Stimulated activated CD4-positive, alpha-beta T cell treated with anti-CD3 and anti-CD28 coated beads, Interleukin-1b, Interleukin-23, amount 100 ng/mL, for 24 hours (primary cell): Measurements from ENCODE around the gene LINC01488.

Experiments
- DNase-seq, 4 experiments: peaks; one replicate each; pipeline ENCODE4 v3.0.0-alpha.2; 2020; ENCODE audit warnings: low read depth in 4 of 4, low spot score in 1 of 4

The LINC01488 gene

DNA sequence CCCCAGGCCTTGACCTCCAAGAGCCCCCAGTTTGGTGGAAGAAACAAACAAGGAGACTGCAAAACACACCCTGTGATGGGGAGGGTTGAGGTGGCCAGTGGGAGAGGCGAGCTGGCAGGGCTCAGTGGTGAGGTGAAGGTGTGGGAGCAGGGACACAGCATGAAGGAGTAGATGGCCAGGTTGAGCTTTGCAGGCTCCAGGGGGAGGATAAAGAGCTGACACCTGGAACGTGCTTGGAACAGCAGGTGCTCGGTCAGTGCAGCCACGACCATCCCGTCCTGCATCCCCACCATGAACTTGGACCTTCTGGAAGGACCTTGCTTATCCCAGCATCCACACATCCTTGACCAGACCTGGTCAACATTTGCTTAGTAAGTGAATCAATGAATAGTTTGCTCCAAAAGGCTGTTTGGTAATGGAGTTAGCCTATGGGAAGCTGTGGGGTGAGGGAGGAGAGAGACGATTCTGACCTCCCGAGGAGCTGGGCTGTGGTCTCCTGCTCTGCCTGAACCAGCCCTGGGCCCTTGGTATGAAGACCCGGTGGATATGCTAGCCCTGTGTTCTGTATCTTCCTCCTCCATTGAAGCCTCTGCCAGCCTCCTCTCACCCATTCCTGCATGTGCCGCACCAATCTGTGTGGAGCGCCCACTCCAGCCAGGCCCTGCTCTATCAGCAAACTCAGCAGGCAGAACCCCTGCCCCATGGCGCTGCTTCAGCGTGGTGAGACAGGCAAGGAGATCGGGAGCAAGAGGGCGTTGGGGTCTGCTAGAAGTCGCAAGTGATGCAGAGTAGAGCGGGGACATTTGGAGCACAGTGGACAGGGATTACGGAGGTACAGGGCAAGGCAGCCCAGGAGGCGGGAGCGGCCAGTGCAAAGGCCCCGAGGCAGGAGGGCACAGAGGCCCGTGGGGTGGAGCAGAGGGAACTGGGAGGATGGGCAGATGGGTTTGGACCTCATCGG, 9.9 kb downstream of the LINC01488 start:
- DNase-seq = no peak

DNA sequence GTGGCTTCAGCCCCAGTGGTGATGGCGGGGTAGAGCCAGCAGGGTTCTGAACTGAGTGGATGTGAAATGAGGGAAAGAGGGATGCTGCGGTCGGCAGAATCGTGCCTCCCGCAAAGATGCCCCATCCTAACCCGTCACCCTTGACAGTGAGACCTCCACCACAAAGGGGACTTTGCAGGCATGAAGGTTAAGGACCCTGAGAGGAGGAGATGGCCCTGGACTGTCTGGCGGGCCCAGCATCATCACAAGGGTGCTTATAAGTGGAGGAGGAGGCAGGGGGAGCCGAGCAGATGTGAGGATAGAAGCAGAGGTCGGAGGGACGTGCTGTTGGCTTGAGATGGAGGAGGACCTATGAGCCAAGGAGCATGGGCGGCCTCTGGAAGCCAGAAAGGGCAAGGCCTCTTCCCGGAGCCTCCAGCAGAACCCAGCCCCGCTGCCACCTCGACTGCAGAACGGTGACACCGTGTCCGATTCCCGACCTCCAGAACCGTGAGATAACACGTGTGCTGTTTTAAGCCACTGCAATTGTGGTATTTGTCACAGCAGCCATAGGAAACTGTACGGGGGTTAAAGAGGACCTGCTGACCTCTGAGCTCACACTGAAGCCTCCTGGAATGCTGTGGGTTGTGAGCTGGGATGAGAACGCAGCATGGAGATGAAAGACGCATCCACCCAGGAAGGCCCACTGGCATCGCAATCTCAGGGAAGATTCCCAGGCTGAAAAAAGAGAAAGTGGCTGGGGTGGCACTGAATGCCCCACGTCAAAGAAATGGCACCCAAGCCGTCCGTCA, 10.9 kb downstream of the LINC01488 start:
- DNase-seq = no peak

DNA sequence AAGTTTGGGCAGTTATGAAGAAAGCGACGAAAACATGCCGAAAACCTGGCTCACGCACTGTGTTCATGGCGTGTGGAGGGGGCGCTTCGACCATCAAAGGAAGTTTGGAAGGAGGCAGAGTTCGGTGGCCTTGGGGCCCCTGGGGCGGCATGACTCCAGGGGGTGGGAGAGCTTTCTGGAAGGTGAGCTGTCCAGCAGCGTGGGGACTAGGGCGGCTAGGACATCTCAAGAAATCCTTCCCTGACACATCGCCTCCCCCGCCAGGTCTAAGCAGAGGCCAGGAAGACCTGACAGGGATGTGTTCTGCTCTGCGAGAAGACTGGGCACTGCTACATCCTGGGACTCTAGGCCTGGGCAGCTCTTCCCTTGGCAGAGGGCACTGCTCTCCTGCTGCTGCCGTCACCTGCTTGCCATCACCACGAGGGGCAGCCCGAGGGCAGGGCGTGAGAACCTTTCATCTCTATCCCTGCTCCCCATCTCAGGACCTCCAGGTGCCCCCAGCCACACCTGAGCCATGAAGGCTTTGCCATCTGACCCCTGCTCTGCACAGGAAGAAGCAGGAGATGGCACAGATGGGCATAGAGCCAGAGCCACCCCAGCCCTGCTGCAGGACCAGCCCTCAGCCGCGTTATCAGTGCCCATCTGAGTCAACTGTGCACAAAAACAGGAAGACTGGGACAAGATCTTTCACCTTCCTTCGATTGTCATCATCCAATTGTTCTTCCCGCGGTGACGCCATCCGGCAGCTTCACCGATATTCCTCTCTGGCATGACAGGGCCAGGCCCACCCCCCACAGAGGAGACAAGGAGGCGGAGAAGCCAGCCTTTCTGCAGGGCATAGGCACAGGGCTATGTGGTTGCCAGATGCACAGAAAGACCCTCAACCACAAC, 12.7 kb downstream of the LINC01488 start:
- no peak for DNase-seq

- DNase-seq = no peak
These were observed 13.4 kb downstream of the LINC01488 start for GRCh38 chr11:69494851-69495250.

- no peak for DNase-seq
These were observed 14.2 kb downstream of the LINC01488 start for GRCh38 chr11:69495441-69496201.

DNA sequence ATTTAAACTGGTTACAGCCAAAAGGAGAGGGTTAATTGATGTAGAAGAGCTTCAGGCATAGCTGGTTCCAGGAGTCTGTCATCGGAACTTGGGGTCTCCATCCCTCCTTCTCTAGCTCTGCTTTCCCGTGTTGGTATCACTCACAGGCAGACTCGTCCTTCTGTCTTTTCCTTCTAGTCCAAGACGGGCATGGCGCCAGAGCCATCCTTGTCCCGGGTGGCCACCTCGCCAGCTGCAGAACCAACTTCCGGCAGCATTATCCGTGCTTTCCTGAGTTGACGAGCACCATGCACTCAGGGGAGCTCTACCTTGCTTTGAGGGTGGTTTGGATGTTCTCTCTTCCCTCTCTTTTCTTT, 14.7 kb downstream of the LINC01488 start:
- no peak for DNase-seq

DNA sequence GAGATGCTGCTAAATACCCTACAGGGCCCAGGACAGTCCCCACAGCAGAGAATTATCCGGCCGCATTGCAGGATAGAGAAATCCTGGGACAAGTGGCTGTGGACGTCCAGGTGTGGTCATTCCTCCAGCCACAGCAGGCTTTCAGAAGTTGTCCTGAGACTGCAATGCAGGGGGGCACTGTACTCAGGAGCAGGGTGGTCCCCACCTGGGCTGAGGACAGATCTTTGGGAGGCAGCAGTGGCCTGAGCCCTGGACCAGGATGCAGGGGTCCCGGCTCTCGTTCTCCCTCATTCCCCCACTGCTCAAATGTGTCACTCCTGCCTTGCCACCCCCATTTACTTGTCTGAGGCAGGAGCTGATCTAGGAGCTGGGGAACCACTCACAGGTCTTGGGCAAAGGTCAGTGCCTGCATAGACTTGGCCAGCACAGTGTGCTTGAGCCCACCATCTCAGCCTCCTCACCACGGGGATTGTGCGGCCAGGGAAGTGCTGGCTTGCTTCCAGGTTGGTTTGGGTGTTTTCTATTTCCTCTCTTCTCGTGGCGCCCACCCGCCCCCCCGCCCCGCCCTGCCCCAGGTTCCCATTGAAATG, 15.3 kb downstream of the LINC01488 start:
- no peak for DNase-seq

- no peak for DNase-seq
These were observed 15.8 kb downstream of the LINC01488 start for GRCh38 chr11:69497221-69497787.

- DNase-seq = no peak
These were observed 17.2 kb downstream of the LINC01488 start for GRCh38 chr11:69498614-69499175.

GRCh38 chr11:69499186-69499917, 17.9 kb downstream of the LINC01488 start:
- no peak for DNase-seq

DNA sequence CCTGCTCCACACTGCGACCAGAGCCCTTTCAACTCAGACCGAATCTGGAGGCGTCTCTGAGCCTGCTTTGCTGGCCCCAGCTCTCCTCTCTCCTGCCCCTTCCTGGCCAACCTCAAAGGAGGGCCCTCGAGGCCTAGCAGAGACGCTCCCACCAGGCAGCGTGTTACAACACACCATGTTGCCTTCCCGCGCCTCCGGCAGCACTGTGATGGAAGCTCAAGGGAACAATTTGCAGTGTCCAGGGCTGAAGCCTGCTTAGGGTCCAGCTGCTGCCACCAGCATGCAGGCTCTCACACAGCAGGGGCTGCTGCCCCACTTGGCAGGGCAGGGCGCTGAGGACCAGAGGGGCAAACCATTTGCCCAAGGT, 18.4 kb downstream of the LINC01488 start:
- no peak for DNase-seq

DNA sequence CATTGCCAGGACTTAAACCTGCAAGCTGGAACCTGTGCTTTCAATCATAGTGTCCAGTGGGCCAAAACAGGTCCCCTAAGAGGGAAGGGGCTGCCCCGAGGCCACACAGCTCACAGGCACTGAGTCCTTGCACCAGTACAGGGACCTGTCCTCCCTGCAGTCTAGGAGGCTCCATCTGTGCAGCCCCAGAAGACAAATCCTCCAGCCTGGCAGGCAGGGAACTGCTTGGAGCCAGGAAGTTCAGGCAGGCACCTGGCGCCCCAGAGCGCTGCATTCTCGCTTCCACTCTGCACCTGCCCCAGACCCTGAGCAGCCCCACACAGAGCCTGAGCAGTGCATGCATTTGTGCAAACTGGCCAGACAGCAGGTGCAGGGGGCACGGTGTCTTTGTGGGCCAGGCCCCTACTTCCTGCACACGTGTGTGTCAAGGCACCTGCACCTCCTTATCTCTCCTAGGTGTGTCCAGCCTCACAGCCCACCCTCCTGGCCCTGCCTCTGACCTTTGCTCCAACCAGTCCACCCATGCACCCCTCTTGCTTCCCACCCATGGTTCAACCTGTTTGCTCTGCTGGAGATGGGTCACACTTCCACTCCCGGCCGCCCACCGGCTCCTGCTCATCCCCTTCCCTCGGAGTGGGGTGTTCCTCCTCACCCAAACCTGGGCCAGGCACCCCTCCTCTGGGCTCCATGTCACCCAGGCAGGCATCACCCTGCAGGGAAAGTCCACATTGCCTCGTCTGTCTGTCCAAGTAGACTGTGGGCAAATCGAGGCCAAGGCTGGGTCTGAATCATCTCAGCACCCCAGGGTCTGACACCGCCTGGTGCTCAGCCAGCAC, 19.0 kb downstream of the LINC01488 start:
- DNase-seq = no peak

DNA sequence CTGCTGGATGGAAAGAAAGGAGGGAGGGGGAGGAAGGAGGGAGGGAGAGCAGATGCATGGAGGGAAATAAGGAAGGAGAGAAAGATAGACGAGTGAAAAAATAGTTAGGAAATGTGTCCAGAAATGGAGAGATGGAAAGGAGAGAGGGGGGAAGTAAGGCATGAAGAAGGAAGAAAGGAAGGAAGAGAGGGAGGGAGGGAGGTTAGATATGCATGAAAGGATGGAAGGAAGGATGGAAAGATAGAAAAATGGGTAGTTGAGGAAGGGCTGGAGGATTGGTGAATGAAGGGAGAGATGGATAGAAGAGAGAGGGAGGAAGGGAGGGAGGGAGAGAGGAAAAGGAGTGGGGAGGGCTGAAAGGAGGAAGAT, 19.6 kb downstream of the LINC01488 start:
- no peak for DNase-seq

- DNase-seq = no peak
These were observed 20.7 kb downstream of the LINC01488 start for GRCh38 chr11:69501891-69502860.

GRCh38 chr11:69504127-69504526, 22.7 kb downstream of the LINC01488 start:
- DNase-seq = no peak

DNA sequence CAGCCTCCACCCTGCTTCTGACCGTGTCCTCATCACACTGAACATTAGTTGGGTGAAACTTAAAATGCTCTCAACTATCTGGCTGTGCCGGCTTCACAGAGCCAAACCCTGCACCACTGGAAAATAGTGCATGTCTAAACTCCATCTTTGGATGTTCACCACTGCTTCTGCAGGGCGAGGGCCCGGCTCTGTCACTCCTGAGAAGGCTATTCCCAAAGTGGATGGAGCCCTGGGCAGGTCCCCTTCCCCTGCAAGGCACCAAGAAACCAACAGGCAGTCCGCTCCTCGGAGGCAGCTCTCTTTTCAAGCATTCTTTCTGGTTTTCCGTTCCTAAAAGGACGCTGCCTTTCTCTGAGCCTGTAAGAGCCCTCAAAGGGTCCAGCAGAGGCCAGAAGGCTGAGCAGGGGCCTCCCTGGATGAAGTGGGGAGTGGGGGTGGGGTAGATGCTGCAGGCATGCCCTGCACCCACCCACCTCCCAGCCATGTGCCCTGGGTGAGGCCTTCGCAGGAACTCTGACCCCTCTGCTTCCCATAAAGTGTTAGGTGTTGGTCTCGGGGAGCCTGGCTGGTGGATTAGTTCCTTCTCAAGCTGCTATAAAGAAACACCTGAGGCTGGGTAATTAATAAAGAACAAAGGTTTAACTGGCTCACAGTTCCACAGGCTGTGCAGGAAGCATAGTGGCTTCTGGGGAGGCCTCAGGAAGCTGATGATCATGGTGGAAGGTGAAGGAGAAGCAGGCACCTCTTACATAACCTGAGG, 23.3 kb downstream of the LINC01488 start:
- DNase-seq = no peak
